HG03342 (cell line): ENCODE data around the gene REEP1.
"Not testable (repeated sequence)": the region's sequence is repeated elsewhere in the genome, so short reads cannot be mapped to it uniquely, and the experiment has no call there.

Experiments used
- ATAC-seq: cut with Tn5 transposase; IDR thresholded peaks from one replicate; pipeline ENCODE4 v1.9.1; 2021; ENCODE audit warnings: mild to moderate bottlenecking, moderate library complexity; ENCODE audit not compliant: unreplicated experiment

The REEP1 gene

GRCh38 chr2:86347401-86347800 is 10.0 kb upstream of the REEP1 start:
- ATAC-seq: no peak

- ATAC-seq: not testable (repeated sequence)
Observed at GRCh38 chr2:86345783-86346370, 8.5 kb upstream of the REEP1 start.

GRCh38 chr2:86344404-86344803 is 7.0 kb upstream of the REEP1 start:
- no peak for ATAC-seq

- ATAC-seq: no peak
Observed at GRCh38 chr2:86342488-86342887, 5.1 kb upstream of the REEP1 start.

GRCh38 chr2:86341470-86341869 is 4.0 kb upstream of the REEP1 start:
- ATAC-seq: no peak

- no peak for ATAC-seq
Observed at GRCh38 chr2:86338778-86339295, 1.4 kb upstream of the REEP1 start.

GRCh38 chr2:86336675-86337243 is 667 bp downstream of the REEP1 start:
- ATAC-seq: no peak

- ATAC-seq: no peak
Observed at GRCh38 chr2:86335865-86336674, 1.4 kb downstream of the REEP1 start.

GRCh38 chr2:86333378-86333777 is 4.0 kb downstream of the REEP1 start:
- no peak for ATAC-seq

GRCh38 chr2:86332654-86333053 is 4.8 kb downstream of the REEP1 start:
- ATAC-seq: no peak

- ATAC-seq: no peak
Observed at GRCh38 chr2:86331384-86331783, 6.0 kb downstream of the REEP1 start.

GRCh38 chr2:86330001-86330400 is 7.4 kb downstream of the REEP1 start:
- no peak for ATAC-seq

- ATAC-seq: no peak
Observed at GRCh38 chr2:86323273-86324021, 14.0 kb downstream of the REEP1 start.

GRCh38 chr2:86319700-86320580 is 17.5 kb downstream of the REEP1 start:
- no peak for ATAC-seq

GRCh38 chr2:86315084-86315483 is 22.3 kb downstream of the REEP1 start:
- ATAC-seq: no peak

GRCh38 chr2:86314125-86314524 is 23.3 kb downstream of the REEP1 start:
- no peak for ATAC-seq

GRCh38 chr2:86313341-86313740 is 24.1 kb downstream of the REEP1 start:
- no peak for ATAC-seq

- ATAC-seq: no peak
Observed at GRCh38 chr2:86311879-86312278, 25.5 kb downstream of the REEP1 start.

GRCh38 chr2:86309966-86310365 is 27.5 kb downstream of the REEP1 start:
- no peak for ATAC-seq

GRCh38 chr2:86308984-86309695 is 28.3 kb downstream of the REEP1 start:
- no peak for ATAC-seq
